Nephron (organoid): ENCODE data around the gene GIT2.
A peak's percentile ranks its signal among the peaks of the same experiment; 100 is the strongest.

Experiments
- H3K27ac Mint-ChIP-seq, 3 experiments: 2 replicates each; pipeline ENCODE4 v1.8.0; 2020; ENCODE audit warnings: mixed read lengths in 3 of 3, mild to moderate bottlenecking in 2 of 3, moderate library complexity in 1 of 3
- H3K27me3 Mint-ChIP-seq: 2 replicates; pipeline ENCODE4 v1.8.0; 2021; ENCODE audit warnings: low read depth, mild to moderate bottlenecking, moderate library complexity, mixed read lengths
- H3K36me3 Mint-ChIP-seq: 2 replicates; pipeline ENCODE4 v1.8.0; 2020; ENCODE audit warnings: low read depth, mixed read lengths
- H3K4me1 Mint-ChIP-seq: 2 replicates; pipeline ENCODE4 v1.8.0; 2020; ENCODE audit warnings: mixed read lengths
- H3K4me3 Mint-ChIP-seq, 3 experiments: 2 replicates each; pipeline ENCODE4 v1.8.0; 2020; ENCODE audit warnings: mild to moderate bottlenecking in 3 of 3, mixed read lengths in 3 of 3, moderate library complexity in 2 of 3
- H3K9me3 Mint-ChIP-seq: 2 replicates; pipeline ENCODE4 v1.8.0; 2020; ENCODE audit warnings: mixed read lengths
- CTCF ChIP-seq, 3 experiments: fragments of 200-600 bp; sonication (generic); IDR thresholded peaks; one replicate each; pipeline ENCODE4 v1.5.0; 2021; ENCODE audit warnings: antibody characterized with exemption in 3 of 3; ENCODE audit not compliant: unreplicated experiment in 3 of 3

The GIT2 gene

GRCh38 chr12:109912855-109913321 is 83.3 kb downstream of the GIT2 start:
- Mint-ChIP-seq H3K9me3 (no peaks in the 10 kb centered on the region), H3K4me1 (no peaks in the 10 kb centered on the region), H3K4me3 (no peak overlapping the region), H3K36me3 (peaks cover 64% of the 10 kb centered on the region), H3K27ac (peak overlapping the region in 1 of 3 experiments; percentile 11), H3K27me3 (no peaks in the 10 kb centered on the region)
- TF ChIP-seq CTCF (IDR thresholded peaks at IDR 0.05; ENCODE audit: unreplicated experiment in 3 of 3): no peak

GRCh38 chr12:109910969-109911348 is 85.2 kb downstream of the GIT2 start:
- H3K4me1 Mint-ChIP-seq: no peaks in the 10 kb centered on the region
- H3K27me3 Mint-ChIP-seq: no peaks in the 10 kb centered on the region
- no peaks in the 10 kb centered on the region for H3K9me3 Mint-ChIP-seq

GRCh38 chr12:109910254-109910968 is 85.8 kb downstream of the GIT2 start:
- Mint-ChIP-seq H3K9me3 (no peaks in the 10 kb centered on the region), H3K27me3 (no peaks in the 10 kb centered on the region), H3K27ac (no peak overlapping the region), H3K4me1 (no peaks in the 10 kb centered on the region), H3K4me3 (no peak overlapping the region), H3K36me3 (peaks cover 62% of the 10 kb centered on the region)
- TF ChIP-seq CTCF (IDR thresholded peaks at IDR 0.05; ENCODE audit: unreplicated experiment in 3 of 3): no peak

More at GRCh38 chr12:109910969-109911348, 85.2 kb downstream of the GIT2 start:
- Mint-ChIP-seq H3K4me3 (no peak overlapping the region), H3K36me3 (peaks cover 62% of the 10 kb centered on the region), H3K27ac (no peak overlapping the region)
- TF ChIP-seq CTCF (IDR thresholded peaks at IDR 0.05; ENCODE audit: unreplicated experiment in 3 of 3): peak in 1 of 3 experiments; percentile 16

- H3K27ac Mint-ChIP-seq: no peak overlapping the region
- no peaks in the 10 kb centered on the region for H3K27me3 Mint-ChIP-seq
- H3K36me3 Mint-ChIP-seq: peaks cover 48% of the 10 kb centered on the region
- H3K9me3 Mint-ChIP-seq: no peaks in the 10 kb centered on the region
- peaks cover 24% of the 10 kb centered on the region for H3K4me1 Mint-ChIP-seq
- no peak for TF ChIP-seq CTCF (IDR thresholded peaks at IDR 0.05; ENCODE audit: unreplicated experiment in 3 of 3)
- no peak overlapping the region for H3K4me3 Mint-ChIP-seq
Observed at GRCh38 chr12:109905301-109905700, 90.9 kb downstream of the GIT2 start.

GRCh38 chr12:109902891-109903418 is 93.2 kb downstream of the GIT2 start:
- Mint-ChIP-seq H3K36me3 (peaks cover 36% of the 10 kb centered on the region), H3K4me3 (peak overlapping the region in 1 of 3 experiments; percentile 6), H3K27ac (peak overlapping the region in 1 of 3 experiments; percentile 42), H3K4me1 (peaks cover 29% of the 10 kb centered on the region), H3K27me3 (no peaks in the 10 kb centered on the region), H3K9me3 (no peaks in the 10 kb centered on the region)
- no peak for TF ChIP-seq CTCF (IDR thresholded peaks at IDR 0.05; ENCODE audit: unreplicated experiment in 3 of 3)
